Measurements from ENCODE around the gene CR2.
"Not testable (repeated sequence)": the region's sequence is repeated elsewhere in the genome, so short reads cannot be mapped to it uniquely, and the experiment has no call there.

The CR2 gene

GRCh38 chr1:207421078-207421477 is 33.0 kb upstream of the CR2 start:
- no peak overlapping the region for H3K4me3 ChIP-seq (ENCODE audit: insufficient read depth, low read depth, low read length, poor library complexity, severe bottlenecking)
- H3K27ac ChIP-seq (ENCODE audit: insufficient read depth, low read length, poor library complexity, severe bottlenecking) = no peak overlapping the region
- H3K4me1 ChIP-seq (ENCODE audit: control insufficient read depth, insufficient read depth, low read length, poor library complexity, severe bottlenecking) = no peaks in the 10 kb centered on the region
- H3K27me3 ChIP-seq (replicated peaks; ENCODE audit: control insufficient read depth, insufficient read depth, low read length, poor library complexity, severe bottlenecking) = no peaks in the 10 kb centered on the region
- DNase-seq = no peak
- H3K9me3 ChIP-seq (ENCODE audit: control insufficient read depth, low read length) = no peaks in the 10 kb centered on the region
- no peaks in the 10 kb centered on the region for H3K36me3 ChIP-seq (ENCODE audit: control insufficient read depth, insufficient read depth, low read length)

- Histone ChIP-seq H3K27me3 (replicated peaks; ENCODE audit: control insufficient read depth, insufficient read depth, low read length, poor library complexity, severe bottlenecking) (no peaks in the 10 kb centered on the region), H3K4me1 (ENCODE audit: control insufficient read depth, insufficient read depth, low read length, poor library complexity, severe bottlenecking) (no peaks in the 10 kb centered on the region), H3K9me3 (ENCODE audit: control insufficient read depth, low read length) (no peaks in the 10 kb centered on the region), H3K36me3 (ENCODE audit: control insufficient read depth, insufficient read depth, low read length) (no peaks in the 10 kb centered on the region), H3K27ac (ENCODE audit: insufficient read depth, low read length, poor library complexity, severe bottlenecking) (no peak overlapping the region), H3K4me3 (ENCODE audit: insufficient read depth, low read depth, low read length, poor library complexity, severe bottlenecking) (no peak overlapping the region)
- DNase-seq = no peak
Measured at GRCh38 chr1:207423560-207424292, 30.4 kb upstream of the CR2 start.

- Histone ChIP-seq H3K4me1 (ENCODE audit: control insufficient read depth, insufficient read depth, low read length, poor library complexity, severe bottlenecking) (no peaks in the 10 kb centered on the region), H3K27me3 (replicated peaks; ENCODE audit: control insufficient read depth, insufficient read depth, low read length, poor library complexity, severe bottlenecking) (no peaks in the 10 kb centered on the region), H3K36me3 (ENCODE audit: control insufficient read depth, insufficient read depth, low read length) (no peaks in the 10 kb centered on the region), H3K4me3 (ENCODE audit: insufficient read depth, low read depth, low read length, poor library complexity, severe bottlenecking) (no peak overlapping the region), H3K9me3 (ENCODE audit: control insufficient read depth, low read length) (no peaks in the 10 kb centered on the region), H3K27ac (ENCODE audit: insufficient read depth, low read length, poor library complexity, severe bottlenecking) (no peak overlapping the region)
- DNase-seq = no peak
Measured at GRCh38 chr1:207424570-207425131, 29.5 kb upstream of the CR2 start.

- H3K27ac ChIP-seq (ENCODE audit: insufficient read depth, low read length, poor library complexity, severe bottlenecking) = no peak overlapping the region
- no peak for DNase-seq
- no peaks in the 10 kb centered on the region for H3K27me3 ChIP-seq (replicated peaks; ENCODE audit: control insufficient read depth, insufficient read depth, low read length, poor library complexity, severe bottlenecking)
Measured at GRCh38 chr1:207427832-207428585, 26.1 kb upstream of the CR2 start.

GRCh38 chr1:207428783-207429182 is 25.3 kb upstream of the CR2 start:
- Histone ChIP-seq H3K9me3 (ENCODE audit: control insufficient read depth, low read length) (no peaks in the 10 kb centered on the region), H3K4me3 (ENCODE audit: insufficient read depth, low read depth, low read length, poor library complexity, severe bottlenecking) (no peak overlapping the region), H3K27me3 (replicated peaks; ENCODE audit: control insufficient read depth, insufficient read depth, low read length, poor library complexity, severe bottlenecking) (no peaks in the 10 kb centered on the region), H3K36me3 (ENCODE audit: control insufficient read depth, insufficient read depth, low read length) (no peaks in the 10 kb centered on the region), H3K4me1 (ENCODE audit: control insufficient read depth, insufficient read depth, low read length, poor library complexity, severe bottlenecking) (no peaks in the 10 kb centered on the region), H3K27ac (ENCODE audit: insufficient read depth, low read length, poor library complexity, severe bottlenecking) (no peak overlapping the region)
- no peak for DNase-seq

More at GRCh38 chr1:207427832-207428585, 26.1 kb upstream of the CR2 start:
- no peaks in the 10 kb centered on the region for H3K4me1 ChIP-seq (ENCODE audit: control insufficient read depth, insufficient read depth, low read length, poor library complexity, severe bottlenecking)
- H3K36me3 ChIP-seq (ENCODE audit: control insufficient read depth, insufficient read depth, low read length) = no peaks in the 10 kb centered on the region
- H3K9me3 ChIP-seq (ENCODE audit: control insufficient read depth, low read length) = no peaks in the 10 kb centered on the region
- H3K4me3 ChIP-seq (ENCODE audit: insufficient read depth, low read depth, low read length, poor library complexity, severe bottlenecking) = no peak overlapping the region

- H3K4me1 ChIP-seq (ENCODE audit: control insufficient read depth, insufficient read depth, low read length, poor library complexity, severe bottlenecking) = no peaks in the 10 kb centered on the region
- H3K27ac ChIP-seq (ENCODE audit: insufficient read depth, low read length, poor library complexity, severe bottlenecking) = no peak overlapping the region
- DNase-seq = no peak
- H3K9me3 ChIP-seq (ENCODE audit: control insufficient read depth, low read length) = no peaks in the 10 kb centered on the region
- H3K4me3 ChIP-seq (ENCODE audit: insufficient read depth, low read depth, low read length, poor library complexity, severe bottlenecking) = no peak overlapping the region
- no peaks in the 10 kb centered on the region for H3K27me3 ChIP-seq (replicated peaks; ENCODE audit: control insufficient read depth, insufficient read depth, low read length, poor library complexity, severe bottlenecking)
- no peaks in the 10 kb centered on the region for H3K36me3 ChIP-seq (ENCODE audit: control insufficient read depth, insufficient read depth, low read length)
Measured at GRCh38 chr1:207429963-207430362, 24.2 kb upstream of the CR2 start.

GRCh38 chr1:207430602-207431001 is 23.5 kb upstream of the CR2 start:
- Histone ChIP-seq H3K36me3 (ENCODE audit: control insufficient read depth, insufficient read depth, low read length) (no peaks in the 10 kb centered on the region), H3K9me3 (ENCODE audit: control insufficient read depth, low read length) (no peaks in the 10 kb centered on the region), H3K4me3 (ENCODE audit: insufficient read depth, low read depth, low read length, poor library complexity, severe bottlenecking) (no peak overlapping the region), H3K27me3 (replicated peaks; ENCODE audit: control insufficient read depth, insufficient read depth, low read length, poor library complexity, severe bottlenecking) (no peaks in the 10 kb centered on the region), H3K27ac (ENCODE audit: insufficient read depth, low read length, poor library complexity, severe bottlenecking) (no peak overlapping the region), H3K4me1 (ENCODE audit: control insufficient read depth, insufficient read depth, low read length, poor library complexity, severe bottlenecking) (no peaks in the 10 kb centered on the region)
- DNase-seq = no peak

GRCh38 chr1:207431508-207431907 is 22.6 kb upstream of the CR2 start:
- Histone ChIP-seq H3K4me3 (ENCODE audit: insufficient read depth, low read depth, low read length, poor library complexity, severe bottlenecking) (no peak overlapping the region), H3K4me1 (ENCODE audit: control insufficient read depth, insufficient read depth, low read length, poor library complexity, severe bottlenecking) (no peaks in the 10 kb centered on the region), H3K27ac (ENCODE audit: insufficient read depth, low read length, poor library complexity, severe bottlenecking) (no peak overlapping the region), H3K36me3 (ENCODE audit: control insufficient read depth, insufficient read depth, low read length) (no peaks in the 10 kb centered on the region), H3K27me3 (replicated peaks; ENCODE audit: control insufficient read depth, insufficient read depth, low read length, poor library complexity, severe bottlenecking) (no peaks in the 10 kb centered on the region), H3K9me3 (ENCODE audit: control insufficient read depth, low read length) (no peaks in the 10 kb centered on the region)
- DNase-seq = no peak

GRCh38 chr1:207433435-207433834 is 20.7 kb upstream of the CR2 start:
- Histone ChIP-seq H3K36me3 (ENCODE audit: control insufficient read depth, insufficient read depth, low read length) (no peaks in the 10 kb centered on the region), H3K4me3 (ENCODE audit: insufficient read depth, low read depth, low read length, poor library complexity, severe bottlenecking) (no peak overlapping the region), H3K9me3 (ENCODE audit: control insufficient read depth, low read length) (no peaks in the 10 kb centered on the region), H3K27ac (ENCODE audit: insufficient read depth, low read length, poor library complexity, severe bottlenecking) (no peak overlapping the region), H3K4me1 (ENCODE audit: control insufficient read depth, insufficient read depth, low read length, poor library complexity, severe bottlenecking) (no peaks in the 10 kb centered on the region), H3K27me3 (replicated peaks; ENCODE audit: control insufficient read depth, insufficient read depth, low read length, poor library complexity, severe bottlenecking) (no peaks in the 10 kb centered on the region)
- no peak for DNase-seq

GRCh38 chr1:207436746-207437145 is 17.4 kb upstream of the CR2 start:
- not testable (repeated sequence) for DNase-seq; H3K4me3 ChIP-seq (ENCODE audit: insufficient read depth, low read depth, low read length, poor library complexity, severe bottlenecking); H3K9me3 ChIP-seq (ENCODE audit: control insufficient read depth, low read length); H3K27me3 ChIP-seq (replicated peaks; ENCODE audit: control insufficient read depth, insufficient read depth, low read length, poor library complexity, severe bottlenecking); H3K4me1 ChIP-seq (ENCODE audit: control insufficient read depth, insufficient read depth, low read length, poor library complexity, severe bottlenecking); H3K27ac ChIP-seq (ENCODE audit: insufficient read depth, low read length, poor library complexity, severe bottlenecking); H3K36me3 ChIP-seq (ENCODE audit: control insufficient read depth, insufficient read depth, low read length)
